MM.1S (cell line): ENCODE results near the gene BSN.
A peak's percentile ranks its signal among the peaks of the same experiment; 100 is the strongest.

ENCODE experiments used
- DNase-seq: peaks from one replicate; pipeline ENCODE4 v3.0.0-alpha.2; 2015
- H2AFZ ChIP-seq: fragments of 300-600 bp; sonication (generic); 2 replicates; pipeline ENCODE4 v1.6.0; 2016; ENCODE audit warnings: antibody characterized with exemption, low read length
- H3F3A ChIP-seq: fragments of 300-600 bp; sonication (generic); 2 replicates; pipeline ENCODE4 v1.6.1; 2016; ENCODE audit warnings: mild to moderate bottlenecking, antibody characterized with exemption, low read length, moderate library complexity, mixed read lengths; ENCODE audit not compliant: insufficient read depth
- H3K27ac ChIP-seq: fragments of 300-600 bp; sonication (generic); 2 replicates; pipeline ENCODE4 v1.5.1; 2016; ENCODE audit warnings: mild to moderate bottlenecking, low read length
- H3K27me3 ChIP-seq: fragments of 300-600 bp; sonication (generic); replicated peaks from 2 replicates; pipeline ENCODE4 v1.6.0; 2016; ENCODE audit warnings: low read length; ENCODE audit not compliant: insufficient read depth
- H3K36me3 ChIP-seq: fragments of 300-600 bp; sonication (generic); replicated peaks from 2 replicates; pipeline ENCODE4 v1.6.1; 2016; ENCODE audit warnings: mild to moderate bottlenecking, low read length, mixed read lengths; ENCODE audit not compliant: insufficient read depth
- H3K4me1 ChIP-seq: fragments of 300-600 bp; sonication (generic); 2 replicates; pipeline ENCODE4 v1.6.1; 2016; ENCODE audit warnings: low read length, mixed read lengths
- H3K4me2 ChIP-seq: fragments of 300-600 bp; sonication (generic); 2 replicates; pipeline ENCODE4 v1.6.0; 2016; ENCODE audit warnings: low read depth, low read length
- H3K4me3 ChIP-seq: fragments of 300-600 bp; sonication (generic); 2 replicates; pipeline ENCODE4 v1.5.1; 2016; ENCODE audit warnings: low read length, mixed read lengths
- H3K79me2 ChIP-seq: fragments of 300-600 bp; sonication (generic); 2 replicates; pipeline ENCODE4 v1.6.1; 2016; ENCODE audit warnings: mixed run types, low read length, mixed read lengths
- H3K9ac ChIP-seq: fragments of 300-600 bp; sonication (generic); 2 replicates; pipeline ENCODE4 v1.6.1; 2016; ENCODE audit warnings: low read length, mixed read lengths
- H3K9me2 ChIP-seq: fragments of 300-600 bp; sonication (generic); replicated peaks from 2 replicates; pipeline ENCODE4 v1.6.1; 2016; ENCODE audit warnings: mild to moderate bottlenecking, low read length, mixed read lengths; ENCODE audit not compliant: insufficient read depth
- H3K9me3 ChIP-seq: fragments of 300-600 bp; sonication (generic); replicated peaks from 2 replicates; pipeline ENCODE4 v1.6.1; 2016; ENCODE audit warnings: mild to moderate bottlenecking, low read length, mixed read lengths; ENCODE audit not compliant: insufficient read depth
- H4K20me1 ChIP-seq: fragments of 300-600 bp; sonication (generic); 2 replicates; pipeline ENCODE4 v1.6.1; 2016; ENCODE audit warnings: mild to moderate bottlenecking, low read length, moderate library complexity, mixed read lengths; ENCODE audit not compliant: insufficient read depth
- EZH2 ChIP-seq: fragments of 300-600 bp; sonication (generic); optimal IDR thresholded peaks from 2 replicates; pipeline ENCODE3; 2017; ENCODE audit warnings: low read depth, mild to moderate bottlenecking, antibody characterized with exemption, low read length, mixed read lengths
- EZH2phosphoT487 ChIP-seq: fragments of 300-600 bp; sonication (generic); IDR thresholded peaks from 2 replicates; pipeline ENCODE4 v1.6.1; 2018; ENCODE audit warnings: antibody characterized with exemption, low read length
- TF ChIP-seq, protein P1 (sequence below): fragments of 300-600 bp; sonication (generic); IDR thresholded peaks from 2 replicates; pipeline ENCODE4 v1.5.1; 2016; ENCODE audit warnings: antibody characterized with exemption, low read length, mixed read lengths

BSN gene

GRCh38 chr3:49674497-49674983 is 120.3 kb downstream of the BSN start:
- Histone ChIP-seq H3K4me1 (0 out of 2 replicates have a peak, but pooled peaks cover 3% of the 10 kb centered on the region), H3K79me2 (peaks cover 31% of the 10 kb centered on the region), H3K27ac (peak overlapping the region; percentile 85; the same call in 1 of the 2 replicates), H3K27me3 (no peaks in the 10 kb centered on the region), H3K4me2 (peak overlapping the region; percentile 94), H3K9ac (peak overlapping the region; percentile 89), H3F3A (0 out of 2 replicates have a peak, but pooled peaks cover 10% of the 10 kb centered on the region), H3K9me2 (no peaks in the 10 kb centered on the region), H3K36me3 (no peaks in the 10 kb centered on the region), H4K20me1 (no peaks in the 10 kb centered on the region), H2AFZ (peak overlapping the region; percentile 81; the same call in 1 of the 2 replicates), H3K4me3 (peak overlapping the region; percentile 96), H3K9me3 (no peaks in the 10 kb centered on the region)
- no peak for DNase-seq
- no peak for TF ChIP-seq EZH2phosphoT487
- no peak for TF ChIP-seq EZH2
- TF ChIP-seq, protein P1, sequence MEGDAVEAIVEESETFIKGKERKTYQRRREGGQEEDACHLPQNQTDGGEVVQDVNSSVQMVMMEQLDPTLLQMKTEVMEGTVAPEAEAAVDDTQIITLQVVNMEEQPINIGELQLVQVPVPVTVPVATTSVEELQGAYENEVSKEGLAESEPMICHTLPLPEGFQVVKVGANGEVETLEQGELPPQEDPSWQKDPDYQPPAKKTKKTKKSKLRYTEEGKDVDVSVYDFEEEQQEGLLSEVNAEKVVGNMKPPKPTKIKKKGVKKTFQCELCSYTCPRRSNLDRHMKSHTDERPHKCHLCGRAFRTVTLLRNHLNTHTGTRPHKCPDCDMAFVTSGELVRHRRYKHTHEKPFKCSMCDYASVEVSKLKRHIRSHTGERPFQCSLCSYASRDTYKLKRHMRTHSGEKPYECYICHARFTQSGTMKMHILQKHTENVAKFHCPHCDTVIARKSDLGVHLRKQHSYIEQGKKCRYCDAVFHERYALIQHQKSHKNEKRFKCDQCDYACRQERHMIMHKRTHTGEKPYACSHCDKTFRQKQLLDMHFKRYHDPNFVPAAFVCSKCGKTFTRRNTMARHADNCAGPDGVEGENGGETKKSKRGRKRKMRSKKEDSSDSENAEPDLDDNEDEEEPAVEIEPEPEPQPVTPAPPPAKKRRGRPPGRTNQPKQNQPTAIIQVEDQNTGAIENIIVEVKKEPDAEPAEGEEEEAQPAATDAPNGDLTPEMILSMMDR = no peak

DNA sequence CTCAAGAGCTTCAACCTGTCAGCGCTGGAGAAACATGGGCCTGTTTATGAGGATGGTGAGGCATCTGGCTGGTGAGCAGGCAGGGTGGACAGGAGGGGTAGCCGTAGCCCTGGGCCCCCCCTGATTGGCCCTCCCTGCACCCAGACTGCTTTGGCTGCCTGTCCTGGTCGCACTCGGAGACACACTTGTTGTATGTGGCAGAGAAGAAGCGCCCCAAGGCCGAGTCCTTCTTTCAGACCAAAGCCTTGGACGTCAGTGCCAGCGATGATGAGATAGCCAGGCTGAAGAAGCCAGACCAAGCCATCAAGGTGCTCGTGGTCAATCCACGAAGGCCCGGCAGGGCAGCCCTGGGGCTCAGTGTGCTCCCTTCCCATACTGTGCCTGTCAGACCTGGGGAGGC is 121.6 kb downstream of the BSN start:
- Histone ChIP-seq H3K4me1 (0 out of 2 replicates have a peak, but pooled peaks cover 3% of the 10 kb centered on the region), H4K20me1 (no peaks in the 10 kb centered on the region), H2AFZ (no peak overlapping the region), H3K9me2 (no peaks in the 10 kb centered on the region), H3K9me3 (no peaks in the 10 kb centered on the region), H3K27ac (no peak overlapping the region), H3K79me2 (peaks cover 31% of the 10 kb centered on the region), H3K4me2 (no peak overlapping the region), H3K36me3 (no peaks in the 10 kb centered on the region), H3K27me3 (no peaks in the 10 kb centered on the region), H3F3A (0 out of 2 replicates have a peak, but pooled peaks cover 10% of the 10 kb centered on the region), H3K4me3 (no peak overlapping the region), H3K9ac (no peak overlapping the region)
- DNase-seq = no peak
- TF ChIP-seq, protein P1 = no peak
- TF ChIP-seq EZH2 (no peak), EZH2phosphoT487 (no peak)

- no peaks in the 10 kb centered on the region for H3K9me3 ChIP-seq
- no peak for DNase-seq
- TF ChIP-seq EZH2 (no peak), EZH2phosphoT487 (no peak)
- TF ChIP-seq, protein P1 = no peak
- no peaks in the 10 kb centered on the region for H4K20me1 ChIP-seq
- no peaks in the 10 kb centered on the region for H3K9me2 ChIP-seq
- no peak overlapping the region for H3K27ac ChIP-seq
- no peak overlapping the region for H3K9ac ChIP-seq
- no peak overlapping the region for H3K4me3 ChIP-seq
- no peaks in the 10 kb centered on the region for H3F3A ChIP-seq
- no peaks in the 10 kb centered on the region for H3K4me1 ChIP-seq
- no peak overlapping the region for H2AFZ ChIP-seq
- H3K79me2 ChIP-seq = peaks cover 11% of the 10 kb centered on the region; the same call in 1 of the 2 replicates
- H3K36me3 ChIP-seq = no peaks in the 10 kb centered on the region
- H3K4me2 ChIP-seq = no peak overlapping the region
- H3K27me3 ChIP-seq = no peaks in the 10 kb centered on the region
Measured at GRCh38 chr3:49680493-49681231, 126.4 kb downstream of the BSN start.
